Measurements from ENCODE around the gene QRICH1. TPM values are rescaled to one million over a fixed set of nuclear protein-coding genes. Genes with fewer than 3 reads are reported as not detected.

QRICH1 gene
- total and polyA plus RNA-seq, 2 of the 13 experiments (the other 11 are each of a cell fraction or from before 2014, with no cell fraction given) = 52.6 to 102 TPM

DNA sequence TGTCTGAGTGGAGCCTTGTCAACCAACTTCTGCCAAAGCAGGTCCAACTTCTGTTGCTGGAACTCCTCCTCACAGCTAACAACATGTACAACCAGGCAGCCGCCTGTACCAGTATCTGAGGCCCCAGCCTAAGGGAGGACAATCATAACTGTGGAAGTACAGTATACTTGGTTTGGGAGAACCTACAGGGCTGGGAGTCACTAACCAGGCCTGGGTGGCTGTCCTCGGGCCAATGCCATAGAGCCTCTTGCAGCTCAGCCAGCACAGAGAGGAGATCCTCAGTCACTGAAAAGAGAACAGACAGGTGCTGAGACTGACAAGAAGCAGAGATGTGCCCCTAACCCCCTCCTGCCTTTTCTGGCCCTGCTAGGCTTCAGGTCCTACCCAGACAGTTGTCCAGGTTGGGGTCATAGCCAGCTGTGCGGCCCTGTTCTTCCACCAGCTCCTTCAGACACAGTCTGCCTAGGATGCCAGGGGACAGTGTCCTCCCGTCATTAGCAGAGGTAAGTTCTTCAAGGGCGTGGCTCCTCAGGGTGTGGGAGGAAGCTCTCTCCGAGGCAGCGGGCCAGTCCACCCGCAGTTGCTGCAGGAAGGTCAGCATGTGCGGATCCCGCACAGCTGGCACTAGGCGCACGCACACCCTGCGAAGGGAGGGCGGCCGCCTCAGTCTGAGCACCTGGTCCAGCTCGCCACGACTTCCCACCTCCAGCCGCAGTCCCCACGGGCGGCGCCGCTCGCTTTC, 76.5 kb downstream of the QRICH1 start:
- FAIRE-seq (no peak), ATAC-seq (peak; percentile 0), DNase-seq (ENCODE audit: low spot score) (no peak)
- peaks cover 20% of the 10 kb centered on the region for H3K79me2 ChIP-seq (ENCODE audit: insufficient read depth, low read length)
- H3K4me2 ChIP-seq (ENCODE audit: low read depth, low read length) = peak overlapping the region; percentile 89
- CTCF ChIA-PET (ENCODE audit: low intra/inter-chr PET ratio, low total read pairs) = no interaction called here
- H3K9ac ChIP-seq (ENCODE audit: insufficient read depth, low read depth, low read length) = peak overlapping the region; percentile 73
- no peaks in the 10 kb centered on the region; a peak in 1 of 5 replicates for H3K27me3 ChIP-seq (ENCODE audit: control insufficient read depth in 1 of 2, insufficient read depth in 2 of 2, low read length in 2 of 2)
- H3K9me3 ChIP-seq (ENCODE audit: low read length) = no peaks in the 10 kb centered on the region
- H3K4me1 ChIP-seq (ENCODE audit: insufficient read depth, low read length) = peaks cover 23% of the 10 kb centered on the region
- H3K36me3 ChIP-seq (replicated peaks in 1 of 2; ENCODE audit: control insufficient read depth in 1 of 2, insufficient read depth in 2 of 2, low read length in 2 of 2) = peaks cover 15 to 38% of the 10 kb centered on the region in 2 experiments
- peaks cover 19% of the 10 kb centered on the region; the same call in 1 of the 2 replicates for H4K20me1 ChIP-seq (ENCODE audit: insufficient read depth, low read length)
- POLR2A ChIA-PET = interaction anchor here (2.0 to 11.1 kb wide), 3 partner anchors 8 to 77 kb away, joined by 10 to 280 read pairs (median 10); partner anchors contain the start of genes IMPDH2, QRICH1 and WDR6
- in situ Hi-C loops (cut with HindIII; ENCODE audit: extremely low pct_ligation_motif_present, low pct_unique_long_range_greater_than_20kb) (no loop called here), intact Hi-C loops (cut with micrococcal nuclease; ENCODE audit: unreplicated experiment) (no loop called here)
- BruUV-seq (replicated peaks) = no TSS peak
- WGBS (ENCODE audit: low lambda C conversion rate) = 67% methylated on average over 1 of the region's 23 CpGs
- H3K4me3 ChIP-seq (replicated peaks in 1 of 3; ENCODE audit: insufficient read depth in 1 of 3, low read depth in 2 of 3, low read length in 3 of 3) = peak overlapping the region; percentile 68 to 96 (median 84)
- H2AFZ ChIP-seq (ENCODE audit: low read length) = no peak overlapping the region
- peak overlapping the region; percentile 55 for H3K27ac ChIP-seq (ENCODE audit: extremely low read length, insufficient read depth, low read length)
- TF ChIP-seq, protein P1, sequence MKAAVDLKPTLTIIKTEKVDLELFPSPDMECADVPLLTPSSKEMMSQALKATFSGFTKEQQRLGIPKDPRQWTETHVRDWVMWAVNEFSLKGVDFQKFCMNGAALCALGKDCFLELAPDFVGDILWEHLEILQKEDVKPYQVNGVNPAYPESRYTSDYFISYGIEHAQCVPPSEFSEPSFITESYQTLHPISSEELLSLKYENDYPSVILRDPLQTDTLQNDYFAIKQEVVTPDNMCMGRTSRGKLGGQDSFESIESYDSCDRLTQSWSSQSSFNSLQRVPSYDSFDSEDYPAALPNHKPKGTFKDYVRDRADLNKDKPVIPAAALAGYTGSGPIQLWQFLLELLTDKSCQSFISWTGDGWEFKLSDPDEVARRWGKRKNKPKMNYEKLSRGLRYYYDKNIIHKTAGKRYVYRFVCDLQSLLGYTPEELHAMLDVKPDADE (CRISPR knock-in tag; IDR thresholded peaks at IDR 0.05) = no peak
- TF ChIP-seq, protein P2, sequence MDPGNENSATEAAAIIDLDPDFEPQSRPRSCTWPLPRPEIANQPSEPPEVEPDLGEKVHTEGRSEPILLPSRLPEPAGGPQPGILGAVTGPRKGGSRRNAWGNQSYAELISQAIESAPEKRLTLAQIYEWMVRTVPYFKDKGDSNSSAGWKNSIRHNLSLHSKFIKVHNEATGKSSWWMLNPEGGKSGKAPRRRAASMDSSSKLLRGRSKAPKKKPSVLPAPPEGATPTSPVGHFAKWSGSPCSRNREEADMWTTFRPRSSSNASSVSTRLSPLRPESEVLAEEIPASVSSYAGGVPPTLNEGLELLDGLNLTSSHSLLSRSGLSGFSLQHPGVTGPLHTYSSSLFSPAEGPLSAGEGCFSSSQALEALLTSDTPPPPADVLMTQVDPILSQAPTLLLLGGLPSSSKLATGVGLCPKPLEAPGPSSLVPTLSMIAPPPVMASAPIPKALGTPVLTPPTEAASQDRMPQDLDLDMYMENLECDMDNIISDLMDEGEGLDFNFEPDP (CRISPR knock-in tag; conservative IDR thresholded peaks at IDR 0.05) = 0 out of 2 replicates have a peak, but pooled peaks have one; percentile 87
- TF ChIP-seq, protein P3, sequence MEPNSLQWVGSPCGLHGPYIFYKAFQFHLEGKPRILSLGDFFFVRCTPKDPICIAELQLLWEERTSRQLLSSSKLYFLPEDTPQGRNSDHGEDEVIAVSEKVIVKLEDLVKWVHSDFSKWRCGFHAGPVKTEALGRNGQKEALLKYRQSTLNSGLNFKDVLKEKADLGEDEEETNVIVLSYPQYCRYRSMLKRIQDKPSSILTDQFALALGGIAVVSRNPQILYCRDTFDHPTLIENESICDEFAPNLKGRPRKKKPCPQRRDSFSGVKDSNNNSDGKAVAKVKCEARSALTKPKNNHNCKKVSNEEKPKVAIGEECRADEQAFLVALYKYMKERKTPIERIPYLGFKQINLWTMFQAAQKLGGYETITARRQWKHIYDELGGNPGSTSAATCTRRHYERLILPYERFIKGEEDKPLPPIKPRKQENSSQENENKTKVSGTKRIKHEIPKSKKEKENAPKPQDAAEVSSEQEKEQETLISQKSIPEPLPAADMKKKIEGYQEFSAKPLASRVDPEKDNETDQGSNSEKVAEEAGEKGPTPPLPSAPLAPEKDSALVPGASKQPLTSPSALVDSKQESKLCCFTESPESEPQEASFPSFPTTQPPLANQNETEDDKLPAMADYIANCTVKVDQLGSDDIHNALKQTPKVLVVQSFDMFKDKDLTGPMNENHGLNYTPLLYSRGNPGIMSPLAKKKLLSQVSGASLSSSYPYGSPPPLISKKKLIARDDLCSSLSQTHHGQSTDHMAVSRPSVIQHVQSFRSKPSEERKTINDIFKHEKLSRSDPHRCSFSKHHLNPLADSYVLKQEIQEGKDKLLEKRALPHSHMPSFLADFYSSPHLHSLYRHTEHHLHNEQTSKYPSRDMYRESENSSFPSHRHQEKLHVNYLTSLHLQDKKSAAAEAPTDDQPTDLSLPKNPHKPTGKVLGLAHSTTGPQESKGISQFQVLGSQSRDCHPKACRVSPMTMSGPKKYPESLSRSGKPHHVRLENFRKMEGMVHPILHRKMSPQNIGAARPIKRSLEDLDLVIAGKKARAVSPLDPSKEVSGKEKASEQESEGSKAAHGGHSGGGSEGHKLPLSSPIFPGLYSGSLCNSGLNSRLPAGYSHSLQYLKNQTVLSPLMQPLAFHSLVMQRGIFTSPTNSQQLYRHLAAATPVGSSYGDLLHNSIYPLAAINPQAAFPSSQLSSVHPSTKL (CRISPR knock-in tag; IDR thresholded peaks at IDR 0.05) = no peak
- TF ChIP-seq ZNF577 (CRISPR knock-in tag; IDR thresholded peaks at IDR 0.05; ENCODE audit: borderline replicate concordance, low read depth) (no peak), ZBTB1 (CRISPR knock-in tag; IDR thresholded peaks at IDR 0.05; ENCODE audit: borderline replicate concordance) (no peak), ZNF260 (CRISPR knock-in tag; IDR thresholded peaks at IDR 0.05; ENCODE audit: borderline replicate concordance, low read depth) (no peak), ZNF430 (CRISPR knock-in tag; IDR thresholded peaks at IDR 0.05) (no peak), BRD4 (CRISPR knock-in tag; IDR thresholded peaks at IDR 0.05) (0 out of 2 replicates have a peak, but pooled peaks have one; percentile 29), ZNF143 (CRISPR knock-in tag; IDR thresholded peaks at IDR 0.05) (0 out of 2 replicates have a peak, but pooled peaks have one; percentile 16), KLF12 (CRISPR knock-in tag; IDR thresholded peaks at IDR 0.05; ENCODE audit: borderline replicate concordance) (0 out of 2 replicates have a peak, but pooled peaks have one; percentile 26), POLR2G (IDR thresholded peaks at IDR 0.05; ENCODE audit: low read depth, low read length) (0 out of 2 replicates have a peak, but pooled peaks have one; percentile 21), ZNF780A (CRISPR knock-in tag; IDR thresholded peaks at IDR 0.05) (no peak), EP300 (IDR thresholded peaks at IDR 0.05; ENCODE audit: low read depth in 2 of 2, low read length in 2 of 2) (no peak), EP300 (CRISPR knock-in tag; IDR thresholded peaks at IDR 0.05; ENCODE audit: borderline replicate concordance) (no peak), SRSF9 (IDR thresholded peaks at IDR 0.05; ENCODE audit: borderline replicate concordance, insufficient read depth, low read depth, low read length, poor library complexity, severe bottlenecking) (no peak)
- TF ChIP-seq, protein P4, sequence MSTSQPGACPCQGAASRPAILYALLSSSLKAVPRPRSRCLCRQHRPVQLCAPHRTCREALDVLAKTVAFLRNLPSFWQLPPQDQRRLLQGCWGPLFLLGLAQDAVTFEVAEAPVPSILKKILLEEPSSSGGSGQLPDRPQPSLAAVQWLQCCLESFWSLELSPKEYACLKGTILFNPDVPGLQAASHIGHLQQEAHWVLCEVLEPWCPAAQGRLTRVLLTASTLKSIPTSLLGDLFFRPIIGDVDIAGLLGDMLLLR (CRISPR knock-in tag; IDR thresholded peaks at IDR 0.05) = no peak

Measured in HepG2 (cell line).